Choroid plexus epithelial cell (primary cell): ENCODE measurements around the gene SERTM1.

Experiments
- DNase-seq: peaks from one replicate; pipeline ENCODE4 v3.0.0-alpha.2; 2010; ENCODE audit warnings: low read depth
- H3K4me3 ChIP-seq: 2 replicates; pipeline ENCODE4 v1.5.1; 2011; ENCODE audit warnings: low read depth, mild to moderate bottlenecking, control low read depth, low read length, moderate library complexity
- CTCF ChIP-seq: conservative IDR thresholded peaks from 2 replicates; pipeline ENCODE4 v1.5.1; 2011; ENCODE audit warnings: low read depth, mild to moderate bottlenecking, control low read depth, inconsistent platforms, low read length, moderate library complexity

The SERTM1 gene

GRCh38 chr13:36673838-36674326, at the start of gene SERTM1:
Gene SERTM1 (plus strand): TSS chr13:36674020. CDS start chr13:36695079, 21,059 bp downstream.
- TF ChIP-seq CTCF: no peak
- peak; percentile 22 for DNase-seq

GRCh38 chr13:36628377-36629056, 45.3 kb upstream of the SERTM1 start:
- no peak for DNase-seq
- TF ChIP-seq CTCF: no peak
- no peak overlapping the region for H3K4me3 ChIP-seq

More at GRCh38 chr13:36673838-36674326, at the start of gene SERTM1:
- H3K4me3 ChIP-seq: peak within 1 kb of the TSS; percentile 5

- H3K4me3 ChIP-seq: no peak overlapping the region
- no peak for DNase-seq
- no peak for TF ChIP-seq CTCF
Observed at GRCh38 chr13:36629057-36629385, 44.8 kb upstream of the SERTM1 start.

- H3K4me3 ChIP-seq: no peak overlapping the region
- TF ChIP-seq CTCF: no peak
- DNase-seq: no peak
Observed at GRCh38 chr13:36630181-36630803, 43.5 kb upstream of the SERTM1 start.

DNA sequence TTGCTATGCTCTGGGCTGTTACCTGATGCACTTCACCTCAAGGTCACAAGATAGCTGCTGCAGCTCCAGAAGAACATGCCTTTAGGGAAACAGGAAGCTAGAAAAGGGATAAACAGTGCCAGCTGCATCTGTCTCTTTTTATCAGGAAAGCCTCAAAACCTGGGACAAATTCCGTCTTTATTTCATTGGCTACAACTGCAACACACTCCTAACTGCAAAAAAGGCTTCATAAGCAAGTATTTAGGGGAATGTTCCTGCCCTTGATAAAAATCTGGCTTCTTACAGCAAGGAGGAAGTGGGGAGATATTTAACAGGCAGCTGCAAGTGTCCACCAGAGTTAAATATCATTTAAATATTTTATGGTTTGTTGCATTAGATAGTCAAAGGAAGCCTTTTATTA, 34.2 kb upstream of the SERTM1 start:
- TF ChIP-seq CTCF: no peak
- DNase-seq: no peak
- H3K4me3 ChIP-seq: no peak overlapping the region

GRCh38 chr13:36650611-36651010, 23.2 kb upstream of the SERTM1 start:
- H3K4me3 ChIP-seq: no peak overlapping the region
- DNase-seq: no peak
- TF ChIP-seq CTCF: no peak

- no peak overlapping the region for H3K4me3 ChIP-seq
- TF ChIP-seq CTCF: no peak
- no peak for DNase-seq
Observed at GRCh38 chr13:36665630-36666029, 8.2 kb upstream of the SERTM1 start.
